Adrenal gland (tissue), 12 donors: ENCODE data around the gene S100A13. TPM values are rescaled to one million over a fixed set of nuclear protein-coding genes. Genes with fewer than 3 reads are reported as not detected.

Source experiments
- DNase-seq, 7 donors: peaks; one replicate each; pipeline ENCODE4 v3.0.0-alpha.2; 2019 to 2020
- H3K27ac ChIP-seq, 5 donors: fragments of 200-600 bp; sonication (generic) in 4 of 5; 1 replicate in 3 of 5; 2 replicates in 2 of 5; pipeline versions ENCODE4 v1.5.1 to v1.8.0; 2016 to 2020; ENCODE audit warnings: mild to moderate bottlenecking in 1 of 5
- H3K27me3 ChIP-seq: fragments of 200-600 bp; 2 replicates; pipeline ENCODE4 v1.8.0; 2021
- H3K36me3 ChIP-seq, 2 donors: fragments of 200-600 bp; replicated peaks in 1 of 2; 1 replicate in 1 of 2; 2 replicates in 1 of 2; pipeline versions ENCODE4 v1.5.1 to v1.8.0; 2018 to 2022
- H3K4me1 ChIP-seq, 2 donors: fragments of 200-600 bp; replicated peaks in 1 of 2; 1 replicate in 1 of 2; 2 replicates in 1 of 2; pipeline versions ENCODE4 v1.5.1 to v1.8.0; 2018 to 2021
- H3K4me3 ChIP-seq, 4 donors: fragments of 200-600 bp; sonication (generic) in 3 of 4; one replicate each; pipeline ENCODE4 v1.5.1; 2016 to 2018
- H3K9me3 ChIP-seq, 3 donors: fragments of 200-600 bp; sonication (generic) in 1 of 3; replicated peaks in 1 of 3; 1 replicate in 2 of 3; 2 replicates in 1 of 3; pipeline versions ENCODE4 v1.5.1 to v1.8.0; 2016 to 2021
- POLR2A ChIP-seq, 2 donors: fragments of 450-650 bp; IDR thresholded peaks; one replicate each; pipeline ENCODE4 v1.6.1; 2017; ENCODE audit warnings: antibody characterized with exemption in 2 of 2, mild to moderate bottlenecking in 2 of 2, moderate library complexity in 1 of 2
- WGBS, 4 donors: extraction: QIAGEN DNeasy Blood & Tissue Kit in 2 of 4; methylation state at CpG; one replicate each; pipeline versions ENCODE4 v1.1.5 to v1.1.7; 2013 to 2017; 5-methylcytosine and 5-hydroxymethylcytosine counted together
- intact Hi-C, 2 donors: fragments of 100-400 bp; cut with DNase I; formaldehyde crosslinking; loops; one replicate each; pipeline versions ENCODE4 v1.14.1 to v1.15.0; 2022 to 2023
- polyA plus RNA-seq, 3 donors: library from polyadenylated mRNA; stranded (reverse); fragments of 200-250 nt in 2 of 3; fragments of 350-450 nt in 1 of 3; fragmentation: Illumina TruSeq in 1 of 3; extraction: RNeasy Lipid Tissue Mini Kit (QIAGEN cat#74804) in 1 of 3; gene quantifications; one replicate each; pipeline ENCODE4 v1.2.3, GENCODE V29; 2013 to 2014
- total RNA-seq, 9 donors: library from RNA; depleted of rRNA in 4 of 9; stranded (reverse); fragments of >200 nt in 4 of 9; fragments of 120-200 nt in 1 of 9; fragmentation: NEBNext Ultra II Directional in 1 of 9; extraction: Animal tissue kit (Norgen Biotek cat#: 25700) in 1 of 9; gene quantifications; one replicate each; pipeline versions ENCODE4 v1.1.0 to v1.2.4, GENCODE V29; 2013 to 2023
- TF ChIP-seq, protein P1 (sequence below), 6 experiments: fragments of 450-650 bp in 4 of 6; fragments of 200-600 bp in 2 of 6; sonication (generic) in 1 of 6; IDR thresholded peaks; 1 replicate in 5 of 6; 2 replicates in 1 of 6; pipeline versions ENCODE4 v1.5.1 to v1.8.0; 2016 to 2021; ENCODE audit warnings: antibody characterized with exemption in 6 of 6, mild to moderate bottlenecking in 2 of 6, moderate library complexity in 1 of 6
- donor health status: healthy with polysubstance abuse.
- donor health status: Bipolar disorder and iron deficiency.
- donor health status: DM: yes; HTN: yes; CAD: no.
- donor health status: DM: no; HTN: no; CAD: no.
- donor health status: DM: no; HTN: no; CAD: no.
- donor health status: DM: yes; HTN: yes; CAD: no.

Gene S100A13
- total and polyA plus RNA-seq, 12 donors = 57.6 to 289 (median 168) TPM

DNA sequence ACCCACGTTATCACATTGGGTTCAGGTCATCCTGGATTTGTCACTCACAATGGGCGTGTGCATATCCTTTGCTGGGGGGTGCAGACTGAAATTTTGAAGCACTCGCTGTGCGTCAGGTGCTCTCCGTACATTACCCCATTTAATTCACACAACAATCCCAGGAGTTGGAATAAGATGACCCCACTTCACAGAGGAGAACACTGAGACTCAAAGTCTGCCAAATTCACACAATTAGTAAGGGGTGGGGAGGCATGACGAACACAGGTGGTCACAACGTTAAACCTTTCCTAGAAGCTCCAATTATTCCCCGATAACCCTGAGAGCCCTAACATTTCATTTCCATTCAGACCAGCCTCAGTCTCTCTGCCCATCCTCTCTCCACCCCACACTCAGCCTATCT lies 57.8 kb downstream of the S100A13 start:
- Histone ChIP-seq H3K36me3 (no peaks in the 10 kb centered on the region), H3K4me3 (no peak overlapping the region), H3K9me3 (no peaks in the 10 kb centered on the region), H3K27ac (no peak overlapping the region), H3K27me3 (no peaks in the 10 kb centered on the region), H3K4me1 (peaks cover 33 to 44% of the 10 kb centered on the region in 2 donors)
- WGBS, 4 donors = 67 to 76% (median 73%) methylated on average over 8 of the region's 8 CpGs
- TF ChIP-seq, protein P1, sequence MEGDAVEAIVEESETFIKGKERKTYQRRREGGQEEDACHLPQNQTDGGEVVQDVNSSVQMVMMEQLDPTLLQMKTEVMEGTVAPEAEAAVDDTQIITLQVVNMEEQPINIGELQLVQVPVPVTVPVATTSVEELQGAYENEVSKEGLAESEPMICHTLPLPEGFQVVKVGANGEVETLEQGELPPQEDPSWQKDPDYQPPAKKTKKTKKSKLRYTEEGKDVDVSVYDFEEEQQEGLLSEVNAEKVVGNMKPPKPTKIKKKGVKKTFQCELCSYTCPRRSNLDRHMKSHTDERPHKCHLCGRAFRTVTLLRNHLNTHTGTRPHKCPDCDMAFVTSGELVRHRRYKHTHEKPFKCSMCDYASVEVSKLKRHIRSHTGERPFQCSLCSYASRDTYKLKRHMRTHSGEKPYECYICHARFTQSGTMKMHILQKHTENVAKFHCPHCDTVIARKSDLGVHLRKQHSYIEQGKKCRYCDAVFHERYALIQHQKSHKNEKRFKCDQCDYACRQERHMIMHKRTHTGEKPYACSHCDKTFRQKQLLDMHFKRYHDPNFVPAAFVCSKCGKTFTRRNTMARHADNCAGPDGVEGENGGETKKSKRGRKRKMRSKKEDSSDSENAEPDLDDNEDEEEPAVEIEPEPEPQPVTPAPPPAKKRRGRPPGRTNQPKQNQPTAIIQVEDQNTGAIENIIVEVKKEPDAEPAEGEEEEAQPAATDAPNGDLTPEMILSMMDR (IDR thresholded peaks at IDR 0.05) = no peak
- TF ChIP-seq POLR2A (IDR thresholded peaks at IDR 0.05) = no peak
- DNase-seq = no peak
- intact Hi-C loops = loop anchor here (2.0 to 5.0 kb wide), 3 partner anchors 37 to 61 kb away; no protein-coding TSS in a partner anchor

Other genes with a start within 250 kb of the S100A13 start
- 100 to 1,000 TPM in 2 of 9 donors, 10 to 100 TPM in 6, 1 to 10 TPM in 1; 3.4 to 257 (median 55.0) TPM for gene S100A8, start 236.4 kb downstream of the S100A13 start, total RNA-seq
- gene S100A8, start 236.4 kb downstream of the S100A13 start, polyA plus RNA-seq = 100 to 1,000 TPM in 2 of 3 donors, 10 to 100 TPM in 1; 27.6 to 231 (median 164) TPM
- gene S100A7A, start 211.0 kb downstream of the S100A13 start, total RNA-seq = not detected
- gene S100A7A, start 211.0 kb downstream of the S100A13 start, polyA plus RNA-seq = not detected
- not detected for gene S100A7, start 166.9 kb downstream of the S100A13 start, total RNA-seq
- not detected for gene S100A7, start 166.9 kb downstream of the S100A13 start, polyA plus RNA-seq
- 100 to 1,000 TPM in 8 of 9 donors, 10 to 100 TPM in 1; 39.4 to 609 (median 369) TPM for gene S100A6, start 91.5 kb downstream of the S100A13 start, total RNA-seq
- gene S100A6, start 91.5 kb downstream of the S100A13 start, polyA plus RNA-seq = 1,000 to 10,000 TPM in 2 of 3 donors, 100 to 1,000 TPM in 1; 121 to 4,129 (median 3,763) TPM
- under 1 TPM in 1 of 9 donors, not detected in 8; 0.17 TPM for gene S100A5, start 86.6 kb downstream of the S100A13 start, total RNA-seq
- not detected for gene S100A5, start 86.6 kb downstream of the S100A13 start, polyA plus RNA-seq
- 100 to 1,000 TPM in 4 of 9 donors, 10 to 100 TPM in 4, 1 to 10 TPM in 1; 7.9 to 291 (median 88.0) TPM for gene S100A4, start 81.7 kb downstream of the S100A13 start, total RNA-seq
- gene S100A4, start 81.7 kb downstream of the S100A13 start, polyA plus RNA-seq = 100 to 1,000 TPM in 2 of 3 donors, 10 to 100 TPM in 1; 26.7 to 742 (median 455) TPM
- 1 to 10 TPM in 2 of 9 donors, under 1 TPM in 3, not detected in 4; 0.28 to 2.9 (median 0.54) TPM for gene S100A3, start 78.2 kb downstream of the S100A13 start, total RNA-seq
- 1 to 10 TPM in 2 of 3 donors, not detected in 1; 1.9 to 3.8 TPM for gene S100A3, start 78.2 kb downstream of the S100A13 start, polyA plus RNA-seq
- gene S100A2, start 61.7 kb downstream of the S100A13 start, total RNA-seq = 10 to 100 TPM in 1 of 9 donors, 1 to 10 TPM in 5, under 1 TPM in 2, not detected in 1; 0.31 to 44.1 (median 1.2) TPM
- 1 to 10 TPM in 2 of 3 donors, under 1 TPM in 1; 0.48 to 4.2 (median 3.8) TPM for gene S100A2, start 61.7 kb downstream of the S100A13 start, polyA plus RNA-seq
- 100 to 1,000 TPM in 2 of 9 donors, 10 to 100 TPM in 7; 26.2 to 126 (median 71.3) TPM for gene S100A16, start 14.4 kb downstream of the S100A13 start, total RNA-seq
- 100 to 1,000 TPM in 1 of 3 donors, 10 to 100 TPM in 2; 61.5 to 128 (median 95.3) TPM for gene S100A16, start 14.4 kb downstream of the S100A13 start, polyA plus RNA-seq
- under 1 TPM in 3 of 9 donors, not detected in 6; 0.32 to 0.90 (median 0.53) TPM for gene S100A14, start 11.2 kb downstream of the S100A13 start, total RNA-seq
- 1 to 10 TPM in 1 of 3 donors, under 1 TPM in 1, not detected in 1; 0.88 to 2.2 TPM for gene S100A14, start 11.2 kb downstream of the S100A13 start, polyA plus RNA-seq
- gene S100A1, start 929 bp upstream of the S100A13 start, total RNA-seq = 1 to 10 TPM in 3 of 9 donors, under 1 TPM in 2, not detected in 4; 0.55 to 3.8 (median 1.8) TPM
- 10 to 100 TPM in 2 of 3 donors, 1 to 10 TPM in 1; 1.1 to 12.3 (median 10.9) TPM for gene S100A1, start 929 bp upstream of the S100A13 start, polyA plus RNA-seq
- 10 to 100 TPM; 35.5 to 74.9 (median 55.7) TPM for gene CHTOP, start 6.6 kb upstream of the S100A13 start, total RNA-seq
- gene CHTOP, start 6.6 kb upstream of the S100A13 start, polyA plus RNA-seq = 10 to 100 TPM; 59.1 to 83.3 (median 71.2) TPM
- gene SNAPIN, start 31.2 kb upstream of the S100A13 start, total RNA-seq = 100 to 1,000 TPM in 3 of 9 donors, 10 to 100 TPM in 6; 48.3 to 176 (median 79.4) TPM
- 10 to 100 TPM; 37.7 to 50.8 (median 40.6) TPM for gene SNAPIN, start 31.2 kb upstream of the S100A13 start, polyA plus RNA-seq
- gene ILF2, start 43.5 kb upstream of the S100A13 start, total RNA-seq = 100 to 1,000 TPM in 6 of 9 donors, 10 to 100 TPM in 3; 77.7 to 249 (median 107) TPM
- gene ILF2, start 43.5 kb upstream of the S100A13 start, polyA plus RNA-seq = 100 to 1,000 TPM in 1 of 3 donors, 10 to 100 TPM in 2; 42.2 to 397 (median 45.6) TPM
- 10 to 100 TPM in 8 of 9 donors, 1 to 10 TPM in 1; 7.9 to 29.3 (median 19.3) TPM for gene NPR1, start 51.2 kb upstream of the S100A13 start, total RNA-seq
- gene NPR1, start 51.2 kb upstream of the S100A13 start, polyA plus RNA-seq = 10 to 100 TPM; 10.4 to 47.9 (median 39.4) TPM
- gene INTS3, start 100.5 kb upstream of the S100A13 start, total RNA-seq = 10 to 100 TPM; 40.7 to 88.1 (median 54.3) TPM
- gene INTS3, start 100.5 kb upstream of the S100A13 start, polyA plus RNA-seq = 100 to 1,000 TPM in 2 of 3 donors, 10 to 100 TPM in 1; 60.2 to 148 (median 114) TPM
- 10 to 100 TPM in 7 of 9 donors, 1 to 10 TPM in 2; 9.5 to 25.4 (median 14.1) TPM for gene SLC27A3, start 147.9 kb upstream of the S100A13 start, total RNA-seq
- 10 to 100 TPM; 11.7 to 85.0 (median 62.3) TPM for gene SLC27A3, start 147.9 kb upstream of the S100A13 start, polyA plus RNA-seq